Measurements from ENCODE around the gene ZNF784. TPM values are rescaled to one million over a fixed set of nuclear protein-coding genes. Genes with fewer than 3 reads are reported as not detected.
A peak's percentile ranks its signal among the peaks of the same experiment; 100 is the strongest.

ZNF784 gene, protein sequence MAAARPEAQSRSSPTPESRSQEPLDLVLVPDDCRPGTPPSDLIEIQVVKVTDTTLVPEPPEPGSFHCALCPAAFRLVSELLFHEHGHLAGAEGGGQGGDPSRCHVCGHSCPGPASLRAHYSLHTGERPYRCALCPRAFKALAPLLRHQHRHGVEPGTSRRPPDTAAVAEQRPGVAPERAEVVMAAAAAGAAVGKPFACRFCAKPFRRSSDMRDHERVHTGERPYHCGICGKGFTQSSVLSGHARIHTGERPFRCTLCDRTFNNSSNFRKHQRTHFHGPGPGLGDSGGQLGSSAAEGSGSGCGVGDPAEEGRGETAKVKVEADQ
- polyA plus RNA-seq (2013, experiment 1 of 2), result 2.4 TPM
- polyA plus RNA-seq (2013, experiment 2 of 2), result 2.5 TPM

DNA sequence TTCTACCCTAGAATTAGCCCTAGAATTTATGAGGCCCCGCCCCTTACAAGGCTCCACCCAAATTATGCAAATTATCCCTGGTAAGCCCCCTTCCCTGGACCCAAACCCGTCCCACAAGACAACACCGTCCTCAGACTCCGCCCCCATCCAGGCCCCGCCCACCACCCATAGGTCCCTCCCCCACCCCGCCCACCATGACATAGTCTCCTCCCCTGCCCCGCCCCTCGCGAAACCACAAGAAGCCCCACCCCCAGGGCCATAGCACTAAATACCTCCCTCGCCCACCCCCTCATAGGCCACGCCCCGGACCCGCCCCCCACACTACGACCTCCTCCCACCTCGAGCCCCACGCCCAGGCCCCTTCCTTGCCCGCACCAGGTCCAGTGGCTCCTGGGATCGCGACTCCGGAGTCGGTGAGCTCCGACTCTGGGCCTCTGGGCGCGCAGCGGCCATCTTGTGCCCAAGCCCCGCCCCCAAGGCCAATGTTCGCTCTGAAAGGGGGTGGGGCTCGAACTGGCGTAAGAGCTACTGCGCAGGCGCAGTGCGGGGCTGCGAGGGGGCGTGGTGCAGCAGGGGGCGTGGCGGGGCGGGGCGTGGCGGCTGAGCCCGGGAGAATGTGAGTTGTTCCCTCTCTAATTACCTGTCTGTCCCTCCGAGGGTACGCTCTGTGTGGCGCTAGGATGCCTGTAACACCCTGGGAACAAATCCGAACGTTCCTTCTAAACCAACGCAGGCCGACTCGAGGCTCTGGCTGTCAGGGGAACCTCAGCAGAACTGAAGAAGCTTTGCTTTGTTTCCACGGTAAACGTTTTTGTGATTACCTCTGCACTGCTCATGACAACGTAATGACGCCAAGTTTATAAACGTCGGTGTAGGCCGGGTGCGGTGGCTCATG lies at the start of gene ZNF784:
TSS of gene ZNF784 (minus strand) at position 458 of the 895 bp plus-strand sequence. CDS start at position 453, 5 bp downstream.
- Histone ChIP-seq H3K36me3 (ENCODE audit: control insufficient read depth in 1 of 2, insufficient read depth in 2 of 2, low read depth in 1 of 2, low read length in 2 of 2) (peaks cover 8 to 27% of the 10 kb centered on the region in 2 experiments), H2BK15ac (ENCODE audit: low read depth, poor library complexity, severe bottlenecking) (no peak within 1 kb of the TSS), H2BK5ac (ENCODE audit: low read depth, low read length, poor library complexity, severe bottlenecking) (no peak within 1 kb of the TSS), H3K14ac (ENCODE audit: low read length in 2 of 2) (peak within 1 kb of the TSS in 1 of 2 experiments; percentile 26), H3K23ac (ENCODE audit: low read length in 2 of 2) (no peak within 1 kb of the TSS), H4K91ac (ENCODE audit: low read length) (peak within 1 kb of the TSS; percentile 96), H3K4ac (ENCODE audit: low read depth in 1 of 2, low read length in 2 of 2) (peak within 1 kb of the TSS in 1 of 2 experiments; percentile 88), H3K18ac (ENCODE audit: low read depth in 1 of 2, low read length in 2 of 2) (peak within 1 kb of the TSS; percentile 78 to 97), H3K4me2 (ENCODE audit: low read length, poor library complexity, severe bottlenecking) (peak within 1 kb of the TSS; percentile 74), H2AK5ac (ENCODE audit: low read length, severe bottlenecking) (peak within 1 kb of the TSS; percentile 43), H2BK12ac (ENCODE audit: low read length in 2 of 2) (no peak within 1 kb of the TSS), H2AFZ (ENCODE audit: low read depth, low read length) (peak within 1 kb of the TSS; percentile 96), H3K9ac (ENCODE audit: low read length) (peak within 1 kb of the TSS; percentile 89), H3K4me3 (ENCODE audit: insufficient read depth in 1 of 2, low read depth in 1 of 2, low read length in 2 of 2) (peak within 1 kb of the TSS; percentile 83 to 91), H3K4me1 (ENCODE audit: control insufficient read depth, insufficient read depth, low read depth, low read length) (peaks cover 7% of the 10 kb centered on the region), H3K79me1 (replicated peaks; ENCODE audit: low read length, poor library complexity, severe bottlenecking) (peaks cover 17% of the 10 kb centered on the region), H3K27ac (ENCODE audit: low read length, poor library complexity, severe bottlenecking) (peak within 1 kb of the TSS; percentile 91), H2BK120ac (ENCODE audit: low read depth, low read length) (peak within 1 kb of the TSS; percentile 97), H3K27me3 (ENCODE audit: control insufficient read depth in 1 of 2, insufficient read depth in 1 of 2, low read length in 2 of 2) (no peaks in the 10 kb centered on the region), H3K9me3 (ENCODE audit: control insufficient read depth, low read length) (no peaks in the 10 kb centered on the region), H4K8ac (ENCODE audit: low read length) (peak within 1 kb of the TSS; percentile 96)
- peak; percentile 90 for DNase-seq
- WGBS, result 2% methylated on average over 53 of the region's 56 CpGs

DNA sequence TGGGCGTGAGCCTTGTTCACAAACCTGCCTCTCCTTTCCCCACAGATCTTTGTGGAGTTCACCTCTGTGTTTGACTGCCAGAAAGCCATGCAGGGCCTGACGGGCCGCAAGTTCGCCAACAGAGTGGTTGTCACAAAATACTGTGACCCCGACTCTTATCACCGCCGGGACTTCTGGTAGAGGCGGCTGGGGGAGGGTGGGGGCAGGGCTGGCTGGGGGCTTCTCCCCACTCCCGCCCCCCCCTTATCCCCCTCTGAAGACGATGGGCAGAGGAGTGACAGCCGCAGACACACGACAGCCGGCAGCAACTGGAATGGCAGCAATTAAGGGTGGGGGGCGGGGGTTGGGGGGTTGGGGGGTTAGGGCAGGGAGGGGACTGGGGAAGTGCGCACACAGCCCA lies 49.5 kb upstream of the ZNF784 start:
- WGBS, result 93% methylated on average over 4 of the region's 15 CpGs
- peak overlapping the region; percentile 25 for H3K27ac ChIP-seq (ENCODE audit: low read length, poor library complexity, severe bottlenecking)

DNA sequence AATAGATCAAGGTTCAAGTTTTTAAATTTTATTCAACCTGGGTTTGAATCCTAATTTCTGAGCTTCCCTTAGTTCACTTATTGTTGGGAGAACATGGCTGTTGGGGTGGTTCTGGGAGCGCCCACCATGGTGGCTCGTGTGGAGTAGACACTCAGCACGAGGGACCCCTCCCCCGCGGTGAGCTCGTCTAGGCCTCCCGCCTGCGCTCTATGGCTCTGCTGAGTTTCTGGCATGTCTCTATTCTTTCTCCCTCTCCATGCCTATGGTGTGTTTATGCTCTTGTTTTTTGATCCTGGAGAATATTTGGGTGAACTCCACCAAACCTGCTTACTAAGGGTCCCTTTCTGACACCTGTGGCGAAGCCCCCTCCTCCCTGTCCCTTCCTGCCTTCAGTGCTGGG lies 49.1 kb upstream of the ZNF784 start:
- DNase-seq, result no peak
- Histone ChIP-seq H3K9me3 (ENCODE audit: control insufficient read depth, low read length) (no peaks in the 10 kb centered on the region), H3K27me3 (ENCODE audit: control insufficient read depth in 1 of 2, insufficient read depth in 1 of 2, low read length in 2 of 2) (no peaks in the 10 kb centered on the region), H3K23ac (ENCODE audit: low read length in 2 of 2) (no peak overlapping the region), H3K14ac (ENCODE audit: low read length in 2 of 2) (no peak overlapping the region), H4K91ac (ENCODE audit: low read length) (no peak overlapping the region), H2BK5ac (ENCODE audit: low read depth, low read length, poor library complexity, severe bottlenecking) (no peak overlapping the region), H2AK5ac (ENCODE audit: low read length, severe bottlenecking) (peak overlapping the region; percentile 9), H3K36me3 (ENCODE audit: control insufficient read depth in 1 of 2, insufficient read depth in 2 of 2, low read depth in 1 of 2, low read length in 2 of 2) (peaks cover 54 to 55% of the 10 kb centered on the region in 2 experiments), H3K4me2 (ENCODE audit: low read length, poor library complexity, severe bottlenecking) (no peak overlapping the region), H3K4me3 (ENCODE audit: insufficient read depth in 1 of 2, low read depth in 1 of 2, low read length in 2 of 2) (no peak overlapping the region), H4K8ac (ENCODE audit: low read length) (no peak overlapping the region), H3K4me1 (ENCODE audit: control insufficient read depth, insufficient read depth, low read depth, low read length) (peaks cover 39% of the 10 kb centered on the region), H3K9ac (ENCODE audit: low read length) (peak overlapping the region; percentile 40), H2BK12ac (ENCODE audit: low read length in 2 of 2) (no peak overlapping the region), H2BK15ac (ENCODE audit: low read depth, poor library complexity, severe bottlenecking) (no peak overlapping the region), H3K4ac (ENCODE audit: low read depth in 1 of 2, low read length in 2 of 2) (no peak overlapping the region), H2BK120ac (ENCODE audit: low read depth, low read length) (no peak overlapping the region), H3K79me1 (replicated peaks; ENCODE audit: low read length, poor library complexity, severe bottlenecking) (peaks cover under 1% of the 10 kb centered on the region), H3K18ac (ENCODE audit: low read depth in 1 of 2, low read length in 2 of 2) (no peak overlapping the region), H2AFZ (ENCODE audit: low read depth, low read length) (no peak overlapping the region), H3K27ac (ENCODE audit: low read length, poor library complexity, severe bottlenecking) (peak overlapping the region; percentile 25)
- 70% methylated on average over 6 of the region's 9 CpGs for WGBS

More for the DNA sequence above, 49.5 kb upstream of the ZNF784 start:
- Histone ChIP-seq H3K4me3 (ENCODE audit: insufficient read depth in 1 of 2, low read depth in 1 of 2, low read length in 2 of 2) (no peak overlapping the region), H3K4ac (ENCODE audit: low read depth in 1 of 2, low read length in 2 of 2) (no peak overlapping the region), H3K23ac (ENCODE audit: low read length in 2 of 2) (no peak overlapping the region), H2AFZ (ENCODE audit: low read depth, low read length) (no peak overlapping the region), H3K14ac (ENCODE audit: low read length in 2 of 2) (no peak overlapping the region), H3K18ac (ENCODE audit: low read depth in 1 of 2, low read length in 2 of 2) (no peak overlapping the region), H2BK5ac (ENCODE audit: low read depth, low read length, poor library complexity, severe bottlenecking) (no peak overlapping the region), H2AK5ac (ENCODE audit: low read length, severe bottlenecking) (no peak overlapping the region), H3K4me2 (ENCODE audit: low read length, poor library complexity, severe bottlenecking) (no peak overlapping the region), H3K4me1 (ENCODE audit: control insufficient read depth, insufficient read depth, low read depth, low read length) (peaks cover 42% of the 10 kb centered on the region), H3K79me1 (replicated peaks; ENCODE audit: low read length, poor library complexity, severe bottlenecking) (peaks cover 2% of the 10 kb centered on the region), H3K9me3 (ENCODE audit: control insufficient read depth, low read length) (no peaks in the 10 kb centered on the region), H2BK120ac (ENCODE audit: low read depth, low read length) (no peak overlapping the region), H4K8ac (ENCODE audit: low read length) (no peak overlapping the region), H3K27me3 (ENCODE audit: control insufficient read depth in 1 of 2, insufficient read depth in 1 of 2, low read length in 2 of 2) (no peaks in the 10 kb centered on the region), H3K36me3 (ENCODE audit: control insufficient read depth in 1 of 2, insufficient read depth in 2 of 2, low read depth in 1 of 2, low read length in 2 of 2) (peaks cover 54 to 55% of the 10 kb centered on the region in 2 experiments), H2BK12ac (ENCODE audit: low read length in 2 of 2) (no peak overlapping the region), H4K91ac (ENCODE audit: low read length) (no peak overlapping the region), H3K9ac (ENCODE audit: low read length) (peak overlapping the region; percentile 97), H2BK15ac (ENCODE audit: low read depth, poor library complexity, severe bottlenecking) (no peak overlapping the region)
- no peak for DNase-seq

DNA sequence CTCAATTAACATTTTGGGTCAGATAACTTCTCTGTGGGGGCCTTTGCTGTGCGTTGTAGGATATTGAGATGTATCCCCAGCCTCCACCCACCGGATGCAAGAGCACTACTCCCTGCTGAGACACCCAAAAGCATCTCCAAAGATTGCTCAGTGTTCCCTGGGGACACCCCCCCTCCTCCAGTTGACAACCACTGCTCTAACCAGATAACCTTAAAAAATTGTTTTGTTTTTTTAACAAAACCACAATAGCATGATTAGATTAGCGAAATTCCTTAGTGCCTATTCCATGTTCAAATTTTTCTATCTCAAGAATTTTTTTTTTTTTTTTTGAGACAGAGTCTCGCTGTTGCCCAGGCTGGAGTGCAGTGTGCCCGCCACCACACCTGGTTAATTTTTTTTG lies 48.1 kb upstream of the ZNF784 start:
- Histone ChIP-seq H3K27ac (ENCODE audit: low read length, poor library complexity, severe bottlenecking) (no peak overlapping the region), H3K9ac (ENCODE audit: low read length) (peak overlapping the region; percentile 43), H3K4ac (ENCODE audit: low read depth in 1 of 2, low read length in 2 of 2) (no peak overlapping the region), H4K91ac (ENCODE audit: low read length) (no peak overlapping the region), H2BK5ac (ENCODE audit: low read depth, low read length, poor library complexity, severe bottlenecking) (no peak overlapping the region), H3K14ac (ENCODE audit: low read length in 2 of 2) (no peak overlapping the region), H2BK12ac (ENCODE audit: low read length in 2 of 2) (no peak overlapping the region), H2BK15ac (ENCODE audit: low read depth, poor library complexity, severe bottlenecking) (no peak overlapping the region), H2AFZ (ENCODE audit: low read depth, low read length) (no peak overlapping the region), H4K8ac (ENCODE audit: low read length) (no peak overlapping the region), H2BK120ac (ENCODE audit: low read depth, low read length) (no peak overlapping the region), H2AK5ac (ENCODE audit: low read length, severe bottlenecking) (no peak overlapping the region), H3K4me2 (ENCODE audit: low read length, poor library complexity, severe bottlenecking) (no peak overlapping the region), H3K4me3 (ENCODE audit: insufficient read depth in 1 of 2, low read depth in 1 of 2, low read length in 2 of 2) (no peak overlapping the region), H3K4me1 (ENCODE audit: control insufficient read depth, insufficient read depth, low read depth, low read length) (peaks cover 34% of the 10 kb centered on the region), H3K36me3 (ENCODE audit: control insufficient read depth in 1 of 2, insufficient read depth in 2 of 2, low read depth in 1 of 2, low read length in 2 of 2) (peaks cover 54 to 57% of the 10 kb centered on the region in 2 experiments), H3K9me3 (ENCODE audit: control insufficient read depth, low read length) (no peaks in the 10 kb centered on the region), H3K23ac (ENCODE audit: low read length in 2 of 2) (no peak overlapping the region), H3K18ac (ENCODE audit: low read depth in 1 of 2, low read length in 2 of 2) (no peak overlapping the region), H3K27me3 (ENCODE audit: control insufficient read depth in 1 of 2, insufficient read depth in 1 of 2, low read length in 2 of 2) (no peaks in the 10 kb centered on the region), H3K79me1 (replicated peaks; ENCODE audit: low read length, poor library complexity, severe bottlenecking) (no peaks in the 10 kb centered on the region)
- WGBS, result 93% methylated on average over 5 of the region's 5 CpGs
- no peak for DNase-seq

All from mesenchymal stem cell (in vitro differentiated cells and primary cell).